Activated T-helper 17 cell treated with anti-CD3 and anti-CD28 coated beads, Interleukin-2, amount 50 U/mL, for 72 hours (primary cell): ENCODE measurements around the gene CADPS2. TPM values are rescaled to one million over a fixed set of nuclear protein-coding genes. Genes with fewer than 3 reads are reported as not detected.
A peak's percentile ranks its signal among the peaks of the same experiment; 100 is the strongest.
"Not testable (repeated sequence)": the region's sequence is repeated elsewhere in the genome, so short reads cannot be mapped to it uniquely, and the experiment has no call there.

Experiments used
- ATAC-seq: fragments of 150-1000 bp; cut with Tn5 transposase; replicated peaks from 2 replicates; pipeline ENCODE4 v1.10.0; 2021; ENCODE audit warnings: mild to moderate bottlenecking, moderate library complexity
- H3K27ac Mint-ChIP-seq: one replicate; pipeline ENCODE4 v1.8.0; 2022; ENCODE audit warnings: mixed read lengths
- H3K27me3 Mint-ChIP-seq: one replicate; pipeline ENCODE4 v1.8.0; 2022; ENCODE audit warnings: mixed read lengths
- H3K36me3 Mint-ChIP-seq: one replicate; pipeline ENCODE4 v1.8.0; 2022; ENCODE audit warnings: low read depth, mild to moderate bottlenecking, mixed read lengths
- H3K4me1 Mint-ChIP-seq: one replicate; pipeline ENCODE4 v1.8.0; 2022; ENCODE audit warnings: mixed read lengths
- H3K4me3 Mint-ChIP-seq: one replicate; pipeline ENCODE4 v1.8.0; 2022; ENCODE audit warnings: mild to moderate bottlenecking, mixed read lengths
- H3K9me3 Mint-ChIP-seq: one replicate; pipeline ENCODE4 v1.8.0; 2022; ENCODE audit warnings: mixed read lengths
- total RNA-seq, 2 donors: library from RNA; stranded (reverse); gene quantifications; one replicate each; pipeline ENCODE4 v1.2.3, GENCODE V29; 2022

The CADPS2 gene
- total RNA-seq, 2 donors from 2014 or later, result not detected

DNA sequence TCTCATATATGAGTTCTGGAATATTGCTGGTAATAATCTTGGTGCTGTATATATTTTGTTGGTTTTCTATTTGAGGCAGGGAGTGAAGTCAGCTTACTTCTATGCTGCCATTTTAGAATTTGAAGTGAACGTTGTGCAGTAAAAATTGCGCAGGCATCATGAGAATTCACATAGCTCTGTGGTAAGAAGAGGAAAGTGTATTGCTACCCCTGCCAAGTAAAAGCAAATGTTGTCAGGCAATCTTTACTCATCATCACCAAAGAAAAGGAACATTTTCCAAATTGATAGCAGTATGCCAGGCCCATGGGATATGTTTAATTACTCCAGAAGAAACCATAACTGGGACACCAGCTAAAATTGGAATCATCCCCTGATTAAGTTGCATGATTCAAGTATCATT lies 595.1 kb downstream of the CADPS2 start:
- Mint-ChIP-seq H3K27ac (no peak overlapping the region), H3K27me3 (peaks cover 8% of the 10 kb centered on the region), H3K4me3 (no peak overlapping the region), H3K4me1 (no peaks in the 10 kb centered on the region), H3K36me3 (no peaks in the 10 kb centered on the region), H3K9me3 (peaks cover 13% of the 10 kb centered on the region)
- ATAC-seq, result no peak

DNA sequence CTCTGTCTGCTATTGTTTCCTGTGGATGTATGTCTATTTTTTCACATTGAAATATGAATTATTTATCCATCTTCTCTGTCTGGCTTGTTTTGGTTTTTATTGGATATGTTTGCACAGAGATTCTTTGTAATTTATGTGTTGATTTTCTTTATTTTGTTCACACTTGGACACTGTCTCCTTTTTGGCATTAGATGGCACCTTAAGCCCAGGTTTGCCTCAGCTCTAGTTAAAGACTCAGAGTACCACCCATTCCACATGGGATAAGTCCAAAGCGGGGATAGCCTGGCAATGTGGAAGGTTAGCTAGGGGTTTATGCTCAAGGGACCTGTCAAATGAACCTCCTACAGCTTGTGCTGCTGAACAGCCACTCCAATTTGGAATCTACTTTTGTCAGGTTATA lies 595.8 kb downstream of the CADPS2 start:
- Mint-ChIP-seq H3K9me3 (peaks cover 13% of the 10 kb centered on the region), H3K36me3 (no peaks in the 10 kb centered on the region), H3K27me3 (peaks cover 7% of the 10 kb centered on the region), H3K27ac (no peak overlapping the region), H3K4me1 (no peaks in the 10 kb centered on the region), H3K4me3 (no peak overlapping the region)
- no peak for ATAC-seq

DNA sequence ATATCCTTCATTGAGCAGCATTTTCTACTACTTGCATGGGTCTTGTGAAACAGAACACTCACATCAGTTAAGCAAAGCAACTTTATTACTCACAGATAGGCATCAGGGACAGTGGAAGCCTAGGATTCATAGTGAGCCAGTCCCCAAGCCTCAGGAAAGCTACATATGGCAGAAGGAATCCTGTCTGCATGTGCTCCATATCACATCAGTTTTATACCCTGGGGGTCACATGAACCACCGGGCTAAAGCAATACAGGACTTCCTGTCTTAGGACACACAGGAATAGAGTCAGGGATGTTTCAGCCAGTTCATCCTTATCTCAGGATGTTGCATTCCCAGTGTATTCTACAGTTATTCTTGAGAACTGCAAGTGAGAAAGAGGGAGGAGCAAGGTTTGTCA lies 596.8 kb downstream of the CADPS2 start:
- peaks cover 13% of the 10 kb centered on the region for H3K9me3 Mint-ChIP-seq
- ATAC-seq, result no peak
- no peak overlapping the region for H3K27ac Mint-ChIP-seq
- no peaks in the 10 kb centered on the region for H3K27me3 Mint-ChIP-seq
- H3K4me3 Mint-ChIP-seq, result no peak overlapping the region
- no peaks in the 10 kb centered on the region for H3K4me1 Mint-ChIP-seq
- H3K36me3 Mint-ChIP-seq, result no peaks in the 10 kb centered on the region

DNA sequence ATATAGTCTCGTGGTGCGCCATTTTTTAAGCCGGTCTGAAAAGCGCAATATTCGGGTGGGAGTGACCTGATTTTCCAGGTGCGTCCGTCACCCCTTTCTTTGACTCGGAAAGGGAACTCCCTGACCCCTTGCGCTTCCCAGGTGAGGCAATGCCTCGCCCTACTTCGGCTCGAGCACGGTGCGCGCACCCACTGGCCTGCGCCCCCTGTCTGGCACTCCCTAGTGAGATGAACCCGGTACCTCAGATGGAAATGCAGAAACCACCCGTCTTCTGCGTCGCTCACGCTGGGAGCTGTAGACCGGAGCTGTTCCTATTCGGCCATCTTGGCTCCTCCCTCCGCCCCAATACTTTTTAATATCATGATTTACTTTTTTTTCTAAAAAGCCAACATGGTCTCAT lies 601.7 kb downstream of the CADPS2 start:
- ATAC-seq, H3K36me3 Mint-ChIP-seq, H3K27ac Mint-ChIP-seq, H3K4me1 Mint-ChIP-seq, H3K4me3 Mint-ChIP-seq, H3K27me3 Mint-ChIP-seq: not testable (repeated sequence)
- H3K9me3 Mint-ChIP-seq, result peaks cover 13% of the 10 kb centered on the region

DNA sequence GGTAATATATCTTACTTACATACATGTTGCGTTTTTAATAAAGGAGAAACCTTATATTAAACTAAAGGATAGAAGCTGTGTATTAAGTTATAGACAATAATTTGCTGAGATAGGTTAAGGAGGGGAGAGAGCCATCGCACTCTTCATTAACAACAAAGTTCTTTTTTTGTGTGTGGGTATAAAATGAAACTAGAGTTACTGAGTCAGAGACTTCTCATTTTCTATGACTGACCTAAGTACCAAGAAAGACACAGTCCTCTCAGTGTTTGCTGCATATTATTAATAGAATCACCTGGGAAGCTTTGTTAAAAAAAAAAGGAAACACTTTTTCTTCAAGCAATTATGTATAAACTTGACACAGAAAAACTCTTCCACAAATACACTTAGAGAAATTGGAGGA lies 613.1 kb downstream of the CADPS2 start:
- H3K36me3 Mint-ChIP-seq, result no peaks in the 10 kb centered on the region
- no peak overlapping the region for H3K27ac Mint-ChIP-seq
- H3K4me3 Mint-ChIP-seq, result no peak overlapping the region
- no peaks in the 10 kb centered on the region for H3K27me3 Mint-ChIP-seq
- peak; percentile 40 for ATAC-seq
- H3K4me1 Mint-ChIP-seq, result no peaks in the 10 kb centered on the region
- peaks cover 10% of the 10 kb centered on the region for H3K9me3 Mint-ChIP-seq

DNA sequence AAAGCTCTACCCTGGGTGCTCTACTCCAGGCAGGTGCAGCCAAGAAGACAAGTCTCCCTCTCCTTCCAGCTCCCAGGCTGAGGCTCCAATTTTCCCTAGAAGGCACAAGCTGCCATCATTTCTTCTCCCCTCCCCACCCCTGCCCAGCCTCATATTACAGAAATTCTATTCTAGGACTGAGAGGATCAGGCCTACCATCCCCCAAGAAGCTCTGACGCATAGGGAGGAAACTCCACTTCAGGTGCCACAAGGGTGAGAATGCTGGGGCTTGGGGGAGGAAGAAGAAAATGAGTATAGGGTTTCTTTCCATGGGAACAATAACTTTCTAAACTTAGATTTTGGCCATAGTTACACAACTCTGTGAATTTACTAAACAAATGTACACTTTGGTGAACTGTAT lies 617.0 kb downstream of the CADPS2 start:
- Mint-ChIP-seq H3K9me3 (no peaks in the 10 kb centered on the region), H3K27me3 (no peaks in the 10 kb centered on the region), H3K4me3 (no peak overlapping the region), H3K4me1 (no peaks in the 10 kb centered on the region), H3K36me3 (no peaks in the 10 kb centered on the region), H3K27ac (no peak overlapping the region)
- ATAC-seq, result no peak

Other genes starting within 250 kb of the CADPS2 start
- gene RNF133, start 187.3 kb downstream of the CADPS2 start, total RNA-seq, result not detected
- gene RNF148, start 183.5 kb downstream of the CADPS2 start, total RNA-seq, result not detected
- gene TAS2R16, start 109.2 kb upstream of the CADPS2 start, total RNA-seq, result not detected